Muscle of leg (tissue), 11 donors: ENCODE results near the gene LRRC4C. TPM values are rescaled to one million over a fixed set of nuclear protein-coding genes. Genes with fewer than 3 reads are reported as not detected.

Source experiments
- DNase-seq: peaks from one replicate; pipeline ENCODE4 v3.0.0; 2013
- H3K27ac ChIP-seq: one replicate; pipeline ENCODE4 v1.5.1; 2013; ENCODE audit warnings: mild to moderate bottlenecking, low read length, control low read depth
- H3K27me3 ChIP-seq: one replicate; pipeline ENCODE4 v1.6.1; 2013; ENCODE audit warnings: low read length; ENCODE audit not compliant: control insufficient read depth, insufficient read depth
- H3K36me3 ChIP-seq: one replicate; pipeline ENCODE4 v1.6.1; 2013; ENCODE audit warnings: low read length; ENCODE audit not compliant: control insufficient read depth, insufficient read depth
- H3K4me1 ChIP-seq: one replicate; pipeline ENCODE4 v1.6.1; 2013; ENCODE audit warnings: low read length; ENCODE audit not compliant: control insufficient read depth, insufficient read depth
- H3K4me3 ChIP-seq: one replicate; pipeline ENCODE4 v1.5.1; 2013; ENCODE audit warnings: low read length, control low read depth
- H3K9me3 ChIP-seq: replicated peaks from 2 replicates; pipeline ENCODE4 v1.6.1; 2013; ENCODE audit warnings: low read depth, low read length; ENCODE audit not compliant: control insufficient read depth
- WGBS: methylation state at CpG from one replicate; pipeline ENCODE4 v1.1.5; 2013; ENCODE audit warnings: missing lambda C conversion rate; ENCODE audit not compliant: insufficient coverage; 5-methylcytosine and 5-hydroxymethylcytosine counted together
- polyA plus RNA-seq, 8 donors: library from polyadenylated mRNA; unstranded; fragments of 120-200 nt; gene quantifications; one replicate each; pipeline versions ENCODE4 v1.2.1 to v1.2.3, GENCODE V29; 2013; ENCODE audit warnings: inconsistent platforms in 1 of 8, low replicate concordance in 1 of 8; ENCODE audit not compliant: insufficient read length in 8 of 8, insufficient read depth in 1 of 8
- total RNA-seq: library from RNA; stranded (reverse); fragments of 120-200 nt; gene quantifications from one replicate; pipeline ENCODE4 v1.2.4, GENCODE V29; 2013

Gene LRRC4C
- total and polyA plus RNA-seq, 9 donors, result 1.8 to 5.3 (median 2.3) TPM

GRCh38 chr11:41394521-41395195, 64.8 kb downstream of the LRRC4C start:
- H3K36me3 ChIP-seq, result no peaks in the 10 kb centered on the region
- no peak overlapping the region for H3K4me3 ChIP-seq
- WGBS, result 63% methylated on average over 3 of the region's 4 CpGs
- no peaks in the 10 kb centered on the region for H3K4me1 ChIP-seq
- no peak overlapping the region for H3K27ac ChIP-seq
- no peak for DNase-seq
- H3K27me3 ChIP-seq, result no peaks in the 10 kb centered on the region
- H3K9me3 ChIP-seq, result no peaks in the 10 kb centered on the region

- no peaks in the 10 kb centered on the region for H3K9me3 ChIP-seq
- peak; percentile 53 for DNase-seq
- no peaks in the 10 kb centered on the region for H3K27me3 ChIP-seq
- H3K4me1 ChIP-seq, result no peaks in the 10 kb centered on the region
- H3K36me3 ChIP-seq, result no peaks in the 10 kb centered on the region
- H3K4me3 ChIP-seq, result no peak overlapping the region
- H3K27ac ChIP-seq, result no peak overlapping the region
These were observed 66.9 kb downstream of the LRRC4C start for GRCh38 chr11:41392596-41392995.

- Histone ChIP-seq H3K4me1 (no peaks in the 10 kb centered on the region), H3K36me3 (no peaks in the 10 kb centered on the region), H3K27ac (no peak overlapping the region), H3K27me3 (no peaks in the 10 kb centered on the region), H3K9me3 (no peaks in the 10 kb centered on the region), H3K4me3 (no peak overlapping the region)
- WGBS, result 60% methylated on average over 1 of the region's 3 CpGs
- no peak for DNase-seq
These were observed 69.8 kb downstream of the LRRC4C start for GRCh38 chr11:41389623-41390130.

- WGBS, result no CpG with 5 or more reads among the region's 1 CpG
- H3K27me3 ChIP-seq, result no peaks in the 10 kb centered on the region
- H3K27ac ChIP-seq, result no peak overlapping the region
- no peaks in the 10 kb centered on the region for H3K4me1 ChIP-seq
- H3K36me3 ChIP-seq, result no peaks in the 10 kb centered on the region
- H3K9me3 ChIP-seq, result no peaks in the 10 kb centered on the region
- H3K4me3 ChIP-seq, result no peak overlapping the region
- DNase-seq, result no peak
These were observed 75.1 kb downstream of the LRRC4C start for GRCh38 chr11:41384329-41384728.

- no peak for DNase-seq
- WGBS, result no CpG with 5 or more reads among the region's 3 CpGs
- H3K36me3 ChIP-seq, result no peaks in the 10 kb centered on the region
- H3K27me3 ChIP-seq, result no peaks in the 10 kb centered on the region
- no peak overlapping the region for H3K27ac ChIP-seq
- no peaks in the 10 kb centered on the region for H3K9me3 ChIP-seq
- H3K4me3 ChIP-seq, result no peak overlapping the region
- no peaks in the 10 kb centered on the region for H3K4me1 ChIP-seq
These were observed 75.7 kb downstream of the LRRC4C start for GRCh38 chr11:41383768-41384167.

- Histone ChIP-seq H3K4me1 (no peaks in the 10 kb centered on the region), H3K36me3 (no peaks in the 10 kb centered on the region), H3K9me3 (no peaks in the 10 kb centered on the region), H3K27ac (no peak overlapping the region), H3K4me3 (no peak overlapping the region), H3K27me3 (no peaks in the 10 kb centered on the region)
- no peak for DNase-seq
- 86% methylated on average over 2 of the region's 2 CpGs for WGBS
These were observed 76.5 kb downstream of the LRRC4C start for GRCh38 chr11:41382927-41383326.

- peak; percentile 19 for DNase-seq
- Histone ChIP-seq H3K27me3 (no peaks in the 10 kb centered on the region), H3K9me3 (no peaks in the 10 kb centered on the region)
These were observed 80.4 kb downstream of the LRRC4C start for GRCh38 chr11:41379084-41379483.

GRCh38 chr11:41377709-41378394, 81.6 kb downstream of the LRRC4C start:
- Histone ChIP-seq H3K4me3 (no peak overlapping the region), H3K9me3 (no peaks in the 10 kb centered on the region), H3K36me3 (no peaks in the 10 kb centered on the region), H3K4me1 (no peaks in the 10 kb centered on the region), H3K27ac (no peak overlapping the region), H3K27me3 (no peaks in the 10 kb centered on the region)
- no peak for DNase-seq
- WGBS, result 90% methylated on average over 3 of the region's 7 CpGs

More at GRCh38 chr11:41379084-41379483, 80.4 kb downstream of the LRRC4C start:
- H3K4me3 ChIP-seq, result no peak overlapping the region
- no peak overlapping the region for H3K27ac ChIP-seq
- no peaks in the 10 kb centered on the region for H3K4me1 ChIP-seq
- no peaks in the 10 kb centered on the region for H3K36me3 ChIP-seq

- H3K27ac ChIP-seq, result no peak overlapping the region
- H3K36me3 ChIP-seq, result no peaks in the 10 kb centered on the region
- H3K9me3 ChIP-seq, result no peaks in the 10 kb centered on the region
- H3K4me3 ChIP-seq, result no peak overlapping the region
- no peak for DNase-seq
- no CpG with 5 or more reads among the region's 2 CpGs for WGBS
- no peaks in the 10 kb centered on the region for H3K4me1 ChIP-seq
- no peaks in the 10 kb centered on the region for H3K27me3 ChIP-seq
These were observed 107.6 kb downstream of the LRRC4C start for GRCh38 chr11:41351825-41352224.

GRCh38 chr11:41346042-41346441, 113.4 kb downstream of the LRRC4C start:
- DNase-seq, result no peak
- Histone ChIP-seq H3K27me3 (no peaks in the 10 kb centered on the region), H3K4me1 (no peaks in the 10 kb centered on the region), H3K4me3 (no peak overlapping the region), H3K9me3 (no peaks in the 10 kb centered on the region), H3K36me3 (no peaks in the 10 kb centered on the region), H3K27ac (no peak overlapping the region)
- WGBS, result no CpG with 5 or more reads among the region's 2 CpGs
